Stimulated activated CD8-positive, alpha-beta memory T cell treated with anti-CD3 and anti-CD28 coated beads, Interleukin-7, amount 100 ng/mL, for 4 hours (primary cell): ENCODE data around the gene RAD51AP1.
A peak's percentile ranks its signal among the peaks of the same experiment; 100 is the strongest.

Source experiments
- DNase-seq, 2 donors: peaks; one replicate each; pipeline ENCODE4 v3.0.0-alpha.2; 2020; ENCODE audit warnings: low read depth in 2 of 2

RAD51AP1 gene

DNA sequence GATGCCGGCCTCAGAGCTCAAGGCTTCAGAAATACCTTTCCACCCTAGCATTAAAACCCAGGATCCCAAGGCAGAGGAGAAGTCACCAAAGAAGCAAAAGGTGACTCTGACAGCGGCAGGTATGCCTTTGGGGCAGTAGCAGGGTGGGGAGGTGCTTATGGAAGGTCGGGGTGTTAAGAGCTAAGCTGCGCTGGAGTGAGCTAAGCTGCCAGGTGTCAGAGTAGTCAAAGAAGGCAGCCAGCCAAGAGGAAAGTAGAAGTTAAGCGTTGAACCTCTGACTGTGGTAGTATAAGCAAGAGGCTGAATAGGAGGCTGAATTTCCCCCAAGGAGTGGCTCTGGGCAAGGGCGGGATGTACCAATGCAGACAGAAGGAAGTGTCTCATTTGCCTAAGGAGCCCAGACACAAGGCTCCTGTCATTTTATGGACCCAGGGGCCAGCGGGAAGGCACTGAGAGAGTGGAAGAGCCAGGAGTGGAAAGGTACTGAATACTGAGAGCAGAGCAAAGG is 52.5 kb downstream of the RAD51AP1 start:
- DNase-seq, result no peak

- DNase-seq, result no peak
Observed at GRCh38 chr12:4595881-4596280, 57.2 kb downstream of the RAD51AP1 start.

- DNase-seq, result no peak
Observed at GRCh38 chr12:4603421-4603820, 64.7 kb downstream of the RAD51AP1 start.

GRCh38 chr12:4603946-4604345 is 65.3 kb downstream of the RAD51AP1 start:
- no peak for DNase-seq

DNA sequence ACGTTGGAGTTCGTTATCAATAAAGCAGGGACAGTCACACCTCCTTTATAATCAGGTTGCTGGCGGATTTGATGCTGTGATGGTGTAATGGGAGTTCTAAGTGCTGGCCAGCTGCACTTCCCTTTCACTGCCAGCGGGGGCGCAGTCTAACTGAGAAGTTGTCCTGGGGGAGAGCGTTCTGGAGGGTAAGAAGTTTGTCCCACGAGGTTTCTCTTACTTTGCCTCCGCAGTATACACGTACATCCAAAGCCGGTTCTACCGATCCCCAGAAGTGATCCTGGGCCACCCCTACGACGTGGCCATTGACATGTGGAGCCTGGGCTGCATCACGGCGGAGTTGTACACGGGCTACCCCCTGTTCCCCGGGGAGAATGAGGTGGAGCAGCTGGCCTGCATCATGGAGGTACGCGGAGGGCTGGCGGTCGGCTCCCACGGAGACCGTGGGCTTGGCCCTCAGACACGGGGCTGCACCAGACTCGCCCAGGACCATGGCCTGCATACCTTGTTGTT is 66.0 kb downstream of the RAD51AP1 start:
- DNase-seq, result peak; percentile 58 to 69

DNA sequence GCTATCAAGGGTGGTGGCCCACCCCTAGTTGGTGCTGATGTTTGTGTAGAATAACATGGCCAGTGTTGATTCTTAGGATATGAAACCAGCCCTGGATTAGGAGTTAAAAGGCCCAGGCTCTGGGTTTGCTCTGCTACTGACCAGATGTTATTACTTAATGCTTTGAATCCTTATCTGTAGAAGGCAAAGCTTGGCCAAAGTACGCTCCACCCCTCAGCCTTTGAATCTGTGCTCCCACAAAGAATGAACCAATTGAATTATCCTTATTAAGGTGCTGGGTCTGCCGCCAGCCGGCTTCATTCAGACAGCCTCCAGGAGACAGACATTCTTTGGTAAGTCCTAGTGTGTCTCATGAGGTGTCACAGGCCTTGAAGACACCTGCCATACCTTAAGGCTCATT is 68.4 kb downstream of the RAD51AP1 start:
- no peak for DNase-seq

- DNase-seq, result no peak
Observed at GRCh38 chr12:4609071-4609470, 70.4 kb downstream of the RAD51AP1 start.
